ENCODE measurements around the gene FAM53A.

DNA sequence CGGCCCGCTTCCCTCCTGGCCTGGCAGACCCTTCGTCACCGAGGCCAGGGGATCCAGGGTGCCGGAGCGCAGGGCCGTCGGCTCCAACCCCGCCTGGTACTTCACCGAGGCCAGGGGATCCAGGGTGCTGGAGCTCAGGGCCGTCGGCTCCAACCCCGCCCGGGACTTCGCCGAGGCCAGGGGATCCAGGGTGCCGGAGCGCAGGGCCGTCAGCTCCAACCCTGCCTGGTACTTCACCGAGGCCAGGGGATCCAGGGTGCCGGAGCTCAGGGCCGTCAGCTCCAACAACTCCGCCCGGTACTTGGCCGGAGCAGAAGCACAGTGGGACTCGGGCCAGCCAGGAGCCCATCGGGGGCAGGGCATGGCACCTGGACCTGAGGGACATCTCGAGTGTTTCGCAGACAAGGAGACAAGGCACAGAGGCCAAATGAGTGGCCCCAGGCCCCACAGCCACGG is 85.1 kb downstream of the FAM53A start:
- TF ChIP-seq EP300 (IDR thresholded peaks at IDR 0.05; ENCODE audit: borderline replicate concordance) (no peak), CREB1 (IDR thresholded peaks at IDR 0.05; ENCODE audit: low read depth) (no peak), YY1 (IDR thresholded peaks at IDR 0.05; ENCODE audit: low read depth) (no peak), TAF1 (IDR thresholded peaks at IDR 0.05; ENCODE audit: low read depth) (no peak), NFIC (IDR thresholded peaks at IDR 0.05) (no peak), EGR1 (IDR thresholded peaks at IDR 0.05) (no peak), RAD21 (IDR thresholded peaks at IDR 0.05; ENCODE audit: low read depth) (no peak), FOXM1 (IDR thresholded peaks at IDR 0.05; ENCODE audit: borderline replicate concordance, low read depth) (no peak), TCF12 (IDR thresholded peaks at IDR 0.05; ENCODE audit: low read depth) (no peak), ZBTB7A (IDR thresholded peaks at IDR 0.05; ENCODE audit: low read depth) (no peak), TEAD4 (IDR thresholded peaks at IDR 0.05) (no peak)
- TF ChIP-seq, protein P1, sequence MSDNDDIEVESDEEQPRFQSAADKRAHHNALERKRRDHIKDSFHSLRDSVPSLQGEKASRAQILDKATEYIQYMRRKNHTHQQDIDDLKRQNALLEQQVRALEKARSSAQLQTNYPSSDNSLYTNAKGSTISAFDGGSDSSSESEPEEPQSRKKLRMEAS (IDR thresholded peaks at IDR 0.05), result no peak
- TF ChIP-seq, protein P2, sequence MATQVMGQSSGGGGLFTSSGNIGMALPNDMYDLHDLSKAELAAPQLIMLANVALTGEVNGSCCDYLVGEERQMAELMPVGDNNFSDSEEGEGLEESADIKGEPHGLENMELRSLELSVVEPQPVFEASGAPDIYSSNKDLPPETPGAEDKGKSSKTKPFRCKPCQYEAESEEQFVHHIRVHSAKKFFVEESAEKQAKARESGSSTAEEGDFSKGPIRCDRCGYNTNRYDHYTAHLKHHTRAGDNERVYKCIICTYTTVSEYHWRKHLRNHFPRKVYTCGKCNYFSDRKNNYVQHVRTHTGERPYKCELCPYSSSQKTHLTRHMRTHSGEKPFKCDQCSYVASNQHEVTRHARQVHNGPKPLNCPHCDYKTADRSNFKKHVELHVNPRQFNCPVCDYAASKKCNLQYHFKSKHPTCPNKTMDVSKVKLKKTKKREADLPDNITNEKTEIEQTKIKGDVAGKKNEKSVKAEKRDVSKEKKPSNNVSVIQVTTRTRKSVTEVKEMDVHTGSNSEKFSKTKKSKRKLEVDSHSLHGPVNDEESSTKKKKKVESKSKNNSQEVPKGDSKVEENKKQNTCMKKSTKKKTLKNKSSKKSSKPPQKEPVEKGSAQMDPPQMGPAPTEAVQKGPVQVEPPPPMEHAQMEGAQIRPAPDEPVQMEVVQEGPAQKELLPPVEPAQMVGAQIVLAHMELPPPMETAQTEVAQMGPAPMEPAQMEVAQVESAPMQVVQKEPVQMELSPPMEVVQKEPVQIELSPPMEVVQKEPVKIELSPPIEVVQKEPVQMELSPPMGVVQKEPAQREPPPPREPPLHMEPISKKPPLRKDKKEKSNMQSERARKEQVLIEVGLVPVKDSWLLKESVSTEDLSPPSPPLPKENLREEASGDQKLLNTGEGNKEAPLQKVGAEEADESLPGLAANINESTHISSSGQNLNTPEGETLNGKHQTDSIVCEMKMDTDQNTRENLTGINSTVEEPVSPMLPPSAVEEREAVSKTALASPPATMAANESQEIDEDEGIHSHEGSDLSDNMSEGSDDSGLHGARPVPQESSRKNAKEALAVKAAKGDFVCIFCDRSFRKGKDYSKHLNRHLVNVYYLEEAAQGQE (IDR thresholded peaks at IDR 0.05; ENCODE audit: low read depth), result no peak
- TF ChIP-seq, protein P3, sequence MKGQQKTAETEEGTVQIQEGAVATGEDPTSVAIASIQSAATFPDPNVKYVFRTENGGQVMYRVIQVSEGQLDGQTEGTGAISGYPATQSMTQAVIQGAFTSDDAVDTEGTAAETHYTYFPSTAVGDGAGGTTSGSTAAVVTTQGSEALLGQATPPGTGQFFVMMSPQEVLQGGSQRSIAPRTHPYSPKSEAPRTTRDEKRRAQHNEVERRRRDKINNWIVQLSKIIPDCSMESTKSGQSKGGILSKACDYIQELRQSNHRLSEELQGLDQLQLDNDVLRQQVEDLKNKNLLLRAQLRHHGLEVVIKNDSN (IDR thresholded peaks at IDR 0.05), result no peak
